ENCODE measurements around the gene MORC1.
A peak's percentile ranks its signal among the peaks of the same experiment; 100 is the strongest.
"Not testable (repeated sequence)": the region's sequence is repeated elsewhere in the genome, so short reads cannot be mapped to it uniquely, and the experiment has no call there.

Gene MORC1

GRCh38 chr3:109112946-109113760, 4.8 kb downstream of the MORC1 start:
- H3K4me3 ChIP-seq (ENCODE audit: low read length): no peak overlapping the region

GRCh38 chr3:109109574-109109973, 8.4 kb downstream of the MORC1 start:
- H3K4me3 ChIP-seq (ENCODE audit: low read length): no peak overlapping the region

More at GRCh38 chr3:109112946-109113760, 4.8 kb downstream of the MORC1 start:
- no peak for DNase-seq (ENCODE audit: low read depth, low spot score)

GRCh38 chr3:109098079-109098644, 19.8 kb downstream of the MORC1 start:
- peak; percentile 9 for DNase-seq (ENCODE audit: low read depth, low spot score)
- H3K4me3 ChIP-seq (ENCODE audit: low read length): no peak overlapping the region

More at GRCh38 chr3:109109574-109109973, 8.4 kb downstream of the MORC1 start:
- DNase-seq (ENCODE audit: low read depth, low spot score): no peak

GRCh38 chr3:109095166-109095565, 22.8 kb downstream of the MORC1 start:
- H3K4me3 ChIP-seq (ENCODE audit: low read length): no peak overlapping the region
- DNase-seq (ENCODE audit: low read depth, low spot score): no peak

- H3K4me3 ChIP-seq (ENCODE audit: low read length): no peak overlapping the region
- no peak for DNase-seq (ENCODE audit: low read depth, low spot score)
These were observed 24.4 kb downstream of the MORC1 start for GRCh38 chr3:109093561-109093960.

- H3K4me3 ChIP-seq (ENCODE audit: low read length): no peak overlapping the region
These were observed 26.1 kb downstream of the MORC1 start for GRCh38 chr3:109091846-109092245.

GRCh38 chr3:109089265-109089664, 28.7 kb downstream of the MORC1 start:
- no peak overlapping the region for H3K4me3 ChIP-seq (ENCODE audit: low read length)
- DNase-seq (ENCODE audit: low read depth, low spot score): no peak

More at GRCh38 chr3:109091846-109092245, 26.1 kb downstream of the MORC1 start:
- no peak for DNase-seq (ENCODE audit: low read depth, low spot score)

- peak; percentile 15 for DNase-seq (ENCODE audit: low read depth, low spot score)
- H3K4me3 ChIP-seq (ENCODE audit: low read length): no peak overlapping the region
These were observed 36.0 kb downstream of the MORC1 start for GRCh38 chr3:109081746-109082510.

GRCh38 chr3:109080090-109080489, 37.8 kb downstream of the MORC1 start:
- H3K4me3 ChIP-seq (ENCODE audit: low read length); DNase-seq (ENCODE audit: low read depth, low spot score): not testable (repeated sequence)

- H3K4me3 ChIP-seq (ENCODE audit: low read length): no peak overlapping the region
- no peak for DNase-seq (ENCODE audit: low read depth, low spot score)
These were observed 44.8 kb downstream of the MORC1 start for GRCh38 chr3:109073116-109073515.

- no peak overlapping the region for H3K4me3 ChIP-seq (ENCODE audit: low read length)
- DNase-seq (ENCODE audit: low read depth, low spot score): no peak
These were observed 45.7 kb downstream of the MORC1 start for GRCh38 chr3:109072194-109072593.

GRCh38 chr3:109071350-109072142, 46.4 kb downstream of the MORC1 start:
- no peak for DNase-seq (ENCODE audit: low read depth, low spot score)
- no peak overlapping the region for H3K4me3 ChIP-seq (ENCODE audit: low read length)

- DNase-seq (ENCODE audit: low read depth, low spot score): no peak
- H3K4me3 ChIP-seq (ENCODE audit: low read length): no peak overlapping the region
These were observed 47.7 kb downstream of the MORC1 start for GRCh38 chr3:109070211-109070610.

- no peak for DNase-seq (ENCODE audit: low read depth, low spot score)
- H3K4me3 ChIP-seq (ENCODE audit: low read length): no peak overlapping the region
These were observed 51.1 kb downstream of the MORC1 start for GRCh38 chr3:109066864-109067263.

- DNase-seq (ENCODE audit: low read depth, low spot score): no peak
These were observed 58.7 kb downstream of the MORC1 start for GRCh38 chr3:109059264-109059663.

GRCh38 chr3:109057616-109058015, 60.3 kb downstream of the MORC1 start:
- no peak for DNase-seq (ENCODE audit: low read depth, low spot score)
- H3K4me3 ChIP-seq (ENCODE audit: low read length): no peak overlapping the region

More at GRCh38 chr3:109059264-109059663, 58.7 kb downstream of the MORC1 start:
- H3K4me3 ChIP-seq (ENCODE audit: low read length): no peak overlapping the region

- H3K4me3 ChIP-seq (ENCODE audit: low read length): no peak overlapping the region
- no peak for DNase-seq (ENCODE audit: low read depth, low spot score)
These were observed 60.9 kb downstream of the MORC1 start for GRCh38 chr3:109057056-109057455.

- DNase-seq (ENCODE audit: low read depth, low spot score): peak; percentile 35
- no peak overlapping the region for H3K4me3 ChIP-seq (ENCODE audit: low read length)
These were observed 67.3 kb downstream of the MORC1 start for GRCh38 chr3:109050591-109051167.

GRCh38 chr3:109047366-109047765, 70.6 kb downstream of the MORC1 start:
- no peak for DNase-seq (ENCODE audit: low read depth, low spot score)
- H3K4me3 ChIP-seq (ENCODE audit: low read length): no peak overlapping the region

All from Jurkat, Clone E6-1 (cell line).